GM12864 (cell line): Measurements from ENCODE around the gene ARSH.
"Not testable (repeated sequence)": the region's sequence is repeated elsewhere in the genome, so short reads cannot be mapped to it uniquely, and the experiment has no call there.

ENCODE experiments used
- DNase-seq: peaks from one replicate; pipeline ENCODE4 v3.0.0-alpha.2; 2011; ENCODE audit warnings: low read depth
- H3K4me3 ChIP-seq: 2 replicates; pipeline ENCODE4 v1.5.1; 2011; ENCODE audit warnings: mild to moderate bottlenecking, low read depth, low read length, control low read depth
- CTCF ChIP-seq: IDR thresholded peaks from 2 replicates; pipeline ENCODE4 v1.5.1; 2011; ENCODE audit warnings: low read depth, mild to moderate bottlenecking, moderate library complexity, low read length, control low read depth, inconsistent platforms; ENCODE audit errors: missing control alignments

ARSH gene

GRCh38 chrX:3006495-3006894 is at the start of gene ARSH:
Gene ARSH (plus strand): TSS chrX:3006546. CDS start chrX:3006613, 67 bp downstream.
- H3K4me3 ChIP-seq = no peak within 1 kb of the TSS
- no peak for DNase-seq
- no peak for TF ChIP-seq CTCF

GRCh38 chrX:2958199-2958598 is 48.1 kb upstream of the ARSH start:
- no peak for DNase-seq
- no peak for TF ChIP-seq CTCF

GRCh38 chrX:2960861-2961515 is 45.4 kb upstream of the ARSH start:
- DNase-seq = no peak
- H3K4me3 ChIP-seq = no peak overlapping the region
- TF ChIP-seq CTCF = no peak

More at GRCh38 chrX:2958199-2958598, 48.1 kb upstream of the ARSH start:
- no peak overlapping the region for H3K4me3 ChIP-seq

GRCh38 chrX:2962381-2962780 is 44.0 kb upstream of the ARSH start:
- no peak overlapping the region for H3K4me3 ChIP-seq
- TF ChIP-seq CTCF = no peak
- no peak for DNase-seq

- DNase-seq, H3K4me3 ChIP-seq: not testable (repeated sequence)
These were observed 42.9 kb upstream of the ARSH start for GRCh38 chrX:2963449-2963848.

- H3K4me3 ChIP-seq, DNase-seq: not testable (repeated sequence)
These were observed 42.2 kb upstream of the ARSH start for GRCh38 chrX:2963992-2964794.

- DNase-seq = peak; percentile 4
- no peak for TF ChIP-seq CTCF
These were observed 40.4 kb upstream of the ARSH start for GRCh38 chrX:2965965-2966364.

GRCh38 chrX:2967012-2967411 is 39.3 kb upstream of the ARSH start:
- no peak for TF ChIP-seq CTCF
- DNase-seq = no peak
- H3K4me3 ChIP-seq = no peak overlapping the region

More at GRCh38 chrX:2965965-2966364, 40.4 kb upstream of the ARSH start:
- H3K4me3 ChIP-seq = no peak overlapping the region
